DND-41 (cell line): ENCODE results near the gene TBC1D5.
A peak's percentile ranks its signal among the peaks of the same experiment; 100 is the strongest.

Experiments used
- ATAC-seq: fragments of 200-7000 bp; cut with Tn5 transposase; 3 replicates; pipeline ENCODE4 v1.9.1; 2021; ENCODE audit warnings: low read depth; ENCODE audit not compliant: insufficient read depth
- DNase-seq: peaks from one replicate; pipeline ENCODE4 v3.0.0-alpha.2; 2020
- H2AFZ ChIP-seq: 2 replicates; pipeline ENCODE4 v1.6.0; 2012; ENCODE audit warnings: low read depth, low read length
- H3K27ac ChIP-seq: 2 replicates; pipeline ENCODE4 v1.5.1; 2012; ENCODE audit warnings: low read length, inconsistent platforms
- H3K27me3 ChIP-seq: fragments of 200-600 bp; sonication (generic); 2 replicates; pipeline ENCODE4 v1.6.0; 2012; ENCODE audit warnings: low read length, mild to moderate bottlenecking, inconsistent platforms; ENCODE audit not compliant: insufficient read depth, poor library complexity
- H3K36me3 ChIP-seq: 2 replicates; pipeline ENCODE4 v1.5.1; 2012; ENCODE audit warnings: low read length, inconsistent platforms; ENCODE audit not compliant: insufficient read depth
- H3K4me1 ChIP-seq: 2 replicates; pipeline ENCODE4 v1.5.1; 2012; ENCODE audit warnings: mild to moderate bottlenecking, low read length; ENCODE audit not compliant: insufficient read depth
- H3K4me2 ChIP-seq: 2 replicates; pipeline ENCODE4 v1.6.0; 2012; ENCODE audit warnings: mild to moderate bottlenecking, moderate library complexity, low read length, inconsistent platforms; ENCODE audit not compliant: insufficient read depth
- H3K4me3 ChIP-seq, 2 experiments: fragments of 200-600 bp in 1 of 2; shearing (Covaris generic) in 1 of 2; 2 replicates each; pipeline ENCODE4 v1.5.1; 2012 to 2016; ENCODE audit warnings: inconsistent platforms in 2 of 2, low read length in 2 of 2, mild to moderate bottlenecking in 2 of 2, low read depth in 1 of 2, moderate library complexity in 1 of 2
- H3K79me2 ChIP-seq: 2 replicates; pipeline ENCODE4 v1.6.0; 2012; ENCODE audit warnings: low read length, inconsistent platforms; ENCODE audit not compliant: insufficient read depth
- H3K9ac ChIP-seq: 2 replicates; pipeline ENCODE4 v1.6.0; 2012; ENCODE audit warnings: low read depth, mild to moderate bottlenecking, inconsistent platforms, low read length, moderate library complexity
- H3K9me3 ChIP-seq: 2 replicates; pipeline ENCODE4 v1.5.1; 2012; ENCODE audit warnings: low read length, moderate library complexity, mild to moderate bottlenecking, inconsistent platforms; ENCODE audit not compliant: insufficient read depth, severe bottlenecking
- H4K20me1 ChIP-seq: 2 replicates; pipeline ENCODE4 v1.6.0; 2012; ENCODE audit warnings: low read length; ENCODE audit not compliant: insufficient read depth
- EZH2 ChIP-seq: IDR thresholded peaks from 3 replicates; pipeline ENCODE4 v1.6.1; 2012; ENCODE audit warnings: borderline replicate concordance, low read depth, mild to moderate bottlenecking, moderate library complexity, low read length, inconsistent platforms; ENCODE audit not compliant: severe bottlenecking
- TF ChIP-seq, protein P1 (sequence below): IDR thresholded peaks from 2 replicates; pipeline ENCODE4 v1.5.1; 2012; ENCODE audit warnings: borderline replicate concordance, low read length, moderate library complexity, mild to moderate bottlenecking; ENCODE audit not compliant: poor library complexity, severe bottlenecking; ENCODE audit errors: extremely low read depth

The TBC1D5 gene

DNA sequence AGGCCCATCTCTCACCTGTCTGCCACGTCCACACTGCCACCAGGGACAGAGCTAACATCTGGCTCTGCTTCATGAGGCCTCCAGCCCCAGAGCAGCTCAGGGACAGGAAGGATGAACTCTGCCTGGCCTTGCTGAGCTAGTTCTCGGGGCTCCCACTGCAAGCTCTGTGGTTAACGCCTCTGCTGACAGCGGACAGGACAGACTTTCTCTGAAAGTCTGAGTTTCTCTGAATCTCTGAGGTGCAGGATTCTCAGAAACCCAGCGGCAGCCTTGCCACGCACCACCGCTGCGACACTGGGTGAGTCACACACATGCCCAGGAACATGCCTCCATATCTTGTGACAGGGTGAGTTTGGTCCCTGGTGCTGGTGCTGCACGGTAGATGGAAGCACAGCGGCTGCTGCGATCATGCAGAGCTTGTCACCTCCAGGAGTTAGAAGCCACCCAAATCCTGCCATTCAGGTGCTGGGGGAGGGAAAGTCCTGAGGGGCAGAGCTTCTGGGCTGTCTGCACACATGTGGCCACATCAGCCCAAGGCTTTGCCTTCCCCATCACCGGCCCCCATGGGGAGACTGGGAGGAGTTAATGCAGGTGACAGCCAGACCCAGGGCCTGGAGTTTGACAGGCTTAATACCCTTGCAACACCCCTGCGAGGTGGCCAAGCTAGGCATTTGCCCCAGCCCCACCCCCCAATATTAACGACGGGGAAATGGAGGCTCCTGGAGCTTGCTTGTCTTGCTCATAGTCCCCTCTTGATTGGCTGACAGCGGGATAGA lies 590.6 kb downstream of the TBC1D5 start:
- TF ChIP-seq, protein P1, sequence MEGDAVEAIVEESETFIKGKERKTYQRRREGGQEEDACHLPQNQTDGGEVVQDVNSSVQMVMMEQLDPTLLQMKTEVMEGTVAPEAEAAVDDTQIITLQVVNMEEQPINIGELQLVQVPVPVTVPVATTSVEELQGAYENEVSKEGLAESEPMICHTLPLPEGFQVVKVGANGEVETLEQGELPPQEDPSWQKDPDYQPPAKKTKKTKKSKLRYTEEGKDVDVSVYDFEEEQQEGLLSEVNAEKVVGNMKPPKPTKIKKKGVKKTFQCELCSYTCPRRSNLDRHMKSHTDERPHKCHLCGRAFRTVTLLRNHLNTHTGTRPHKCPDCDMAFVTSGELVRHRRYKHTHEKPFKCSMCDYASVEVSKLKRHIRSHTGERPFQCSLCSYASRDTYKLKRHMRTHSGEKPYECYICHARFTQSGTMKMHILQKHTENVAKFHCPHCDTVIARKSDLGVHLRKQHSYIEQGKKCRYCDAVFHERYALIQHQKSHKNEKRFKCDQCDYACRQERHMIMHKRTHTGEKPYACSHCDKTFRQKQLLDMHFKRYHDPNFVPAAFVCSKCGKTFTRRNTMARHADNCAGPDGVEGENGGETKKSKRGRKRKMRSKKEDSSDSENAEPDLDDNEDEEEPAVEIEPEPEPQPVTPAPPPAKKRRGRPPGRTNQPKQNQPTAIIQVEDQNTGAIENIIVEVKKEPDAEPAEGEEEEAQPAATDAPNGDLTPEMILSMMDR, result peak; percentile 24
- no peak for TF ChIP-seq EZH2
- Histone ChIP-seq H3K4me3 (peak overlapping the region in 1 of 2 experiments; percentile 56; a peak in 3 of 4 replicates), H3K4me2 (peak overlapping the region; percentile 77), H3K4me1 (peaks cover 36% of the 10 kb centered on the region), H4K20me1 (no peaks in the 10 kb centered on the region), H3K27ac (peak overlapping the region; percentile 91), H3K9ac (peak overlapping the region; percentile 55), H3K36me3 (peaks cover 41% of the 10 kb centered on the region), H2AFZ (peak overlapping the region; percentile 73), H3K79me2 (no peaks in the 10 kb centered on the region), H3K9me3 (peaks cover 4% of the 10 kb centered on the region), H3K27me3 (no peaks in the 10 kb centered on the region)
- peak; percentile 91 for ATAC-seq
- DNase-seq, result peak; percentile 97

DNA sequence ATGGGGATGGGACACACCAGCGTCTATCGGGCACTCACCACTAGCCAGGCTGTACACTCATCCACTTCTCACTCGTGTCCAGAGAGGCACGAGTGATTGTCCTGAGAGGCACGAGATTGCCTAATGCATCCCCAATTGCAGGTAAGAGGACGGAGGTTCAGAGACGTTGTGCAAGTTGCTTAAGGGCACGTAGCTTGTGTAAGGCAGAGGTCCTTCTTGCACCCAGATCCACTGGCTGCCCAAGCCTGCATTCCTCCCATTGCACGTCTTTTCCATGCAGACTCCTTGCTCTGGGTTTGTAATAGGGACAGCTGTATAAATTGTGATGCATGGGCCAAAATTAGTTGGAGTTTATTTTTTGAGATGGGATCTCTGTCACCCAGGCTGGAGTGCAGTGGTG lies 593.4 kb downstream of the TBC1D5 start:
- H4K20me1 ChIP-seq, result no peaks in the 10 kb centered on the region
- peaks cover 36% of the 10 kb centered on the region for H3K4me1 ChIP-seq
- H3K9me3 ChIP-seq, result peaks cover 4% of the 10 kb centered on the region
- TF ChIP-seq, protein P1, result no peak
- TF ChIP-seq EZH2, result no peak
- peak overlapping the region; percentile 22; the same call in 1 of the 2 replicates for H3K27ac ChIP-seq
- no peak overlapping the region for H3K9ac ChIP-seq
- no peak for ATAC-seq
- H3K4me2 ChIP-seq, result no peak overlapping the region
- H3K4me3 ChIP-seq, result no peak overlapping the region
- peaks cover 14% of the 10 kb centered on the region for H3K36me3 ChIP-seq
- no peak overlapping the region for H2AFZ ChIP-seq
- H3K27me3 ChIP-seq, result no peaks in the 10 kb centered on the region
- no peaks in the 10 kb centered on the region for H3K79me2 ChIP-seq
- no peak for DNase-seq

DNA sequence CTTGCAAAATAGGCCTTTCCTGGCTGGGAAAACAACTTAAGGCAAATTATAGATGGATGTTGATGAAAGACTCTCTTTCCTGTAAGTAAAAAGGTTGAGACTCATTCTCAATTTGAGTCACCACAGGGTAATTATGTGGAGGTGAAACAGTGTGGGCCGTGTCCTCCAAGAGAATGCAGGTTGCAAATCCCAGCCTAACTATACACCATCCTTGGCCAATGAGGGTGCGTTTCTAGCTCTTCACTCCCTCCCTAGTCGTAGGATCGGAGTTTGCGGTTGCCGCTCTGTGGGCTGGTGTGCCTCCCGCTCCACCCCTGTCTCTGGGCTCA lies 597.8 kb downstream of the TBC1D5 start:
- Histone ChIP-seq H3K27ac (no peak overlapping the region), H3K4me1 (no peaks in the 10 kb centered on the region), H3K9me3 (peaks cover 2% of the 10 kb centered on the region), H3K27me3 (no peaks in the 10 kb centered on the region), H3K79me2 (no peaks in the 10 kb centered on the region), H2AFZ (no peak overlapping the region), H4K20me1 (no peaks in the 10 kb centered on the region), H3K9ac (no peak overlapping the region), H3K4me2 (no peak overlapping the region), H3K36me3 (no peaks in the 10 kb centered on the region), H3K4me3 (no peak overlapping the region)
- no peak for TF ChIP-seq EZH2
- TF ChIP-seq, protein P1, result no peak
- ATAC-seq (no peak), DNase-seq (no peak)
